ENCODE data around the gene PPP4R2. TPM values are rescaled to one million over a fixed set of nuclear protein-coding genes. Genes with fewer than 3 reads are reported as not detected.

The PPP4R2 gene
- total RNA-seq, 1 donor, result 105 TPM

GRCh38 chr3:72953325-72953956 is 43.2 kb upstream of the PPP4R2 start:
- DNase-seq (ENCODE audit: low read depth), result peak; percentile 87
- TF ChIP-seq CTCF (IDR thresholded peaks at IDR 0.05; ENCODE audit: insufficient read depth, low read depth, low read length), result no peak

GRCh38 chr3:72957297-72957696 is 39.3 kb upstream of the PPP4R2 start:
- no peak overlapping the region for H3K4me3 ChIP-seq (ENCODE audit: low read depth, low read length)
- no peak for DNase-seq (ENCODE audit: low read depth)
- no peak for TF ChIP-seq CTCF (IDR thresholded peaks at IDR 0.05; ENCODE audit: insufficient read depth, low read depth, low read length)

More at GRCh38 chr3:72953325-72953956, 43.2 kb upstream of the PPP4R2 start:
- no peak overlapping the region for H3K4me3 ChIP-seq (ENCODE audit: low read depth, low read length)

- no peak for TF ChIP-seq CTCF (IDR thresholded peaks at IDR 0.05; ENCODE audit: insufficient read depth, low read depth, low read length)
- H3K4me3 ChIP-seq (ENCODE audit: low read depth, low read length), result no peak overlapping the region
- no peak for DNase-seq (ENCODE audit: low read depth)
These were observed 37.3 kb upstream of the PPP4R2 start for GRCh38 chr3:72959336-72959735.

GRCh38 chr3:72960812-72961518 is 35.6 kb upstream of the PPP4R2 start:
- H3K4me3 ChIP-seq (ENCODE audit: low read depth, low read length), result no peak overlapping the region
- TF ChIP-seq CTCF (IDR thresholded peaks at IDR 0.05; ENCODE audit: insufficient read depth, low read depth, low read length), result no peak
- peak; percentile 92 for DNase-seq (ENCODE audit: low read depth)

GRCh38 chr3:72961752-72962151 is 34.9 kb upstream of the PPP4R2 start:
- no peak overlapping the region for H3K4me3 ChIP-seq (ENCODE audit: low read depth, low read length)
- no peak for TF ChIP-seq CTCF (IDR thresholded peaks at IDR 0.05; ENCODE audit: insufficient read depth, low read depth, low read length)
- no peak for DNase-seq (ENCODE audit: low read depth)

- no peak overlapping the region for H3K4me3 ChIP-seq (ENCODE audit: low read depth, low read length)
- no peak for DNase-seq (ENCODE audit: low read depth)
- TF ChIP-seq CTCF (IDR thresholded peaks at IDR 0.05; ENCODE audit: insufficient read depth, low read depth, low read length), result no peak
These were observed 34.3 kb upstream of the PPP4R2 start for GRCh38 chr3:72962317-72962716.

All from fibroblast of villous mesenchyme (primary cell).